GM18909 (cell line): ENCODE data around the gene CD300A.
A peak's percentile ranks its signal among the peaks of the same experiment; 100 is the strongest.

Experiments
- ATAC-seq: cut with Tn5 transposase; IDR thresholded peaks from one replicate; pipeline ENCODE4 v1.9.1; 2021; ENCODE audit warnings: mild to moderate bottlenecking; ENCODE audit not compliant: unreplicated experiment, poor library complexity

Gene CD300A

GRCh38 chr17:74453665-74454196, 12.7 kb upstream of the CD300A start:
- ATAC-seq = no peak

- peak; percentile 85 for ATAC-seq
Measured at GRCh38 chr17:74454197-74455024, 12.0 kb upstream of the CD300A start.

GRCh38 chr17:74455025-74455545, 11.3 kb upstream of the CD300A start:
- no peak for ATAC-seq

- ATAC-seq = no peak
Measured at GRCh38 chr17:74455821-74456220, 10.6 kb upstream of the CD300A start.

GRCh38 chr17:74457146-74457819, 9.2 kb upstream of the CD300A start:
- no peak for ATAC-seq

GRCh38 chr17:74457820-74458166, 8.6 kb upstream of the CD300A start:
- ATAC-seq = no peak

- ATAC-seq = no peak
Measured at GRCh38 chr17:74458835-74459234, 7.6 kb upstream of the CD300A start.

GRCh38 chr17:74459622-74460021, 6.8 kb upstream of the CD300A start:
- ATAC-seq = no peak

- no peak for ATAC-seq
Measured at GRCh38 chr17:74460241-74460640, 6.2 kb upstream of the CD300A start.

GRCh38 chr17:74460996-74461395, 5.4 kb upstream of the CD300A start:
- no peak for ATAC-seq

- no peak for ATAC-seq
Measured at GRCh38 chr17:74461611-74462010, 4.8 kb upstream of the CD300A start.

- ATAC-seq = no peak
Measured at GRCh38 chr17:74464730-74465377, 1.6 kb upstream of the CD300A start.

GRCh38 chr17:74465378-74466110, 890 bp upstream of the CD300A start:
- no peak for ATAC-seq

GRCh38 chr17:74466828-74467184, 372 bp downstream of the CD300A start:
- ATAC-seq = no peak

GRCh38 chr17:74467221-74467951, 952 bp downstream of the CD300A start:
- ATAC-seq = peak; percentile 61

GRCh38 chr17:74471341-74471740, 4.9 kb downstream of the CD300A start:
- no peak for ATAC-seq

- ATAC-seq = no peak
Measured at GRCh38 chr17:74472890-74473289, 6.5 kb downstream of the CD300A start.

- no peak for ATAC-seq
Measured at GRCh38 chr17:74473294-74473693, 6.9 kb downstream of the CD300A start.

GRCh38 chr17:74474043-74474792, 7.8 kb downstream of the CD300A start:
- ATAC-seq = no peak
